C4-2B (cell line): ENCODE results near the gene S100B.

ENCODE experiments used
- H3K27ac ChIP-seq: fragments of 450-650 bp; 2 replicates; pipeline ENCODE4 v1.5.1; 2017
- CTCF ChIP-seq: fragments of 450-650 bp; conservative IDR thresholded peaks from 2 replicates; pipeline ENCODE4 v1.5.1; 2017; ENCODE audit warnings: mild to moderate bottlenecking
- ZFX ChIP-seq: fragments of 450-650 bp; IDR thresholded peaks from 2 replicates; pipeline ENCODE4 v1.6.1; 2017

Gene S100B

GRCh38 chr21:46619846-46620245 lies 15.0 kb upstream of the S100B start:
- no peak for TF ChIP-seq ZFX
- no peak for TF ChIP-seq CTCF
- no peak overlapping the region for H3K27ac ChIP-seq

DNA sequence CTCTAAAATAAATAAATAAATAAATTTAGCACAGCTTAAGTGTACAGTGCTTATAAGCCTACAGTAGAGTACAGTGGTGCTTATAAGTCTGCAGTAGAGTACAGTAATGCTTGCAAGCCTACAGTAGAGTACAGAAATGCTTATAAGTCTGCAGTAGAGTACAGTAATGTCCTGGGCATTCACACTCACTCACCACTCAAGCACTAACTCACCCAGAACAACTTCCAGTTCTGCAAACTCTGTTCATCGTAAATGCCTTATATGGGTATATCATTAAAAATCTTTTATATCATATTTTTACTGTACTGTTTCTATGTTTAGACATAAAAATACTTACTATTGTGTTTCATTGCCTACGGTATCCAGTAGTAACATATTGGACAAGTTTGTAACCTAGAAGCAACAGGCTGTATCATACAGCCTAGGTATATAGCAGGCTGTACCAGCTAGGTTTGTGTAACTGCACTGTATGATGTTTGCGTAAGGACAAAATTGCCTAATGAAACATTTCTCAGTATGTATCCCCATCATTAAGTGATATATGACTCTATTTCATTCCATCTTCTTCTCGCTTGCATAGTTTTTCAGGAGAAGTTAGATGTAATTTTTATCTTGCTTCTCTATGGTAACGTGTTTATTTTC lies 14.0 kb upstream of the S100B start:
- H3K27ac ChIP-seq: no peak overlapping the region
- TF ChIP-seq CTCF: no peak
- no peak for TF ChIP-seq ZFX

GRCh38 chr21:46617267-46618051 lies 12.6 kb upstream of the S100B start:
- TF ChIP-seq CTCF: no peak
- no peak for TF ChIP-seq ZFX
- no peak overlapping the region for H3K27ac ChIP-seq

GRCh38 chr21:46616656-46617055 lies 11.8 kb upstream of the S100B start:
- TF ChIP-seq CTCF (no peak), ZFX (no peak)
- H3K27ac ChIP-seq: no peak overlapping the region

- no peak for TF ChIP-seq ZFX
- no peak for TF ChIP-seq CTCF
These were observed 11.2 kb upstream of the S100B start for GRCh38 chr21:46616050-46616449.

GRCh38 chr21:46613391-46613790 lies 8.5 kb upstream of the S100B start:
- no peak overlapping the region for H3K27ac ChIP-seq
- no peak for TF ChIP-seq ZFX
- no peak for TF ChIP-seq CTCF

More at GRCh38 chr21:46616050-46616449, 11.2 kb upstream of the S100B start:
- H3K27ac ChIP-seq: no peak overlapping the region

GRCh38 chr21:46610018-46610701 lies 5.3 kb upstream of the S100B start:
- H3K27ac ChIP-seq: no peak overlapping the region
- TF ChIP-seq CTCF: no peak
- TF ChIP-seq ZFX: no peak
